GM23338 (cell line): ENCODE measurements around the gene ZNF497. TPM values are rescaled to one million over a fixed set of nuclear protein-coding genes. Genes with fewer than 3 reads are reported as not detected.

Experiments
- ATAC-seq: fragments of 200-7000 bp; cut with Tn5 transposase; 3 replicates; pipeline ENCODE4 v1.9.1; 2020
- DNase-seq: peaks from one replicate; pipeline ENCODE4 v3.0.0-alpha.2; 2015; ENCODE audit warnings: low spot score
- H2AFZ ChIP-seq: fragments of 200-600 bp; sonication (generic); 2 replicates; pipeline ENCODE4 v1.8.0; 2016; ENCODE audit warnings: antibody characterized with exemption, mild to moderate bottlenecking, moderate library complexity
- H3F3A ChIP-seq: fragments of 200-600 bp; sonication (generic); replicated peaks from 2 replicates; pipeline ENCODE4 v1.8.0; 2017; ENCODE audit warnings: antibody characterized with exemption, mixed run types, low read depth
- H3K27ac ChIP-seq: fragments of 200-600 bp; sonication (generic); 2 replicates; pipeline ENCODE4 v1.6.1; 2016; ENCODE audit warnings: low read depth
- H3K27me3 ChIP-seq: fragments of 200-600 bp; sonication (generic); 2 replicates; pipeline ENCODE4 v1.8.0; 2016; ENCODE audit warnings: mild to moderate bottlenecking, mixed run types, moderate library complexity; ENCODE audit not compliant: insufficient read depth
- H3K36me3 ChIP-seq: fragments of 200-600 bp; sonication (generic); 2 replicates; pipeline ENCODE4 v1.8.0; 2016; ENCODE audit warnings: mild to moderate bottlenecking; ENCODE audit not compliant: insufficient read depth
- H3K4me1 ChIP-seq: fragments of 200-600 bp; sonication (generic); 2 replicates; pipeline ENCODE4 v1.8.0; 2016; ENCODE audit warnings: mild to moderate bottlenecking, moderate library complexity; ENCODE audit not compliant: insufficient read depth
- H3K4me2 ChIP-seq: fragments of 200-600 bp; sonication (generic); 2 replicates; pipeline ENCODE4 v1.7.1; 2017; ENCODE audit warnings: mixed run types
- H3K4me3 ChIP-seq: fragments of 200-600 bp; sonication (generic); 2 replicates; pipeline ENCODE4 v1.6.1; 2016; ENCODE audit warnings: mixed run types
- H3K79me2 ChIP-seq: fragments of 200-600 bp; sonication (generic); replicated peaks from 2 replicates; pipeline ENCODE4 v1.8.0; 2017; ENCODE audit warnings: mild to moderate bottlenecking; ENCODE audit not compliant: insufficient read depth
- H3K9me2 ChIP-seq: fragments of 200-600 bp; sonication (generic); 2 replicates; pipeline ENCODE4 v1.8.0; 2017; ENCODE audit not compliant: insufficient read depth
- H4K20me1 ChIP-seq: fragments of 200-600 bp; sonication (generic); replicated peaks from 2 replicates; pipeline ENCODE4 v1.8.0; 2017; ENCODE audit warnings: mild to moderate bottlenecking; ENCODE audit not compliant: insufficient read depth
- H3K27ac Mint-ChIP-seq: 2 replicates; pipeline ENCODE4 v1.8.0; 2020; ENCODE audit warnings: inconsistent platforms, mild to moderate bottlenecking, moderate library complexity, mixed read lengths
- H3K27me3 Mint-ChIP-seq: 3 replicates; pipeline ENCODE4 v1.8.0; 2022; ENCODE audit warnings: low read depth, mild to moderate bottlenecking, moderate library complexity, mixed read lengths, inconsistent platforms; ENCODE audit not compliant: insufficient read depth, poor library complexity
- H3K36me3 Mint-ChIP-seq: 3 replicates; pipeline ENCODE4 v1.8.0; 2021; ENCODE audit warnings: low read depth, mild to moderate bottlenecking, inconsistent platforms, moderate library complexity, mixed read lengths
- H3K4me1 Mint-ChIP-seq: 3 replicates; pipeline ENCODE4 v1.8.0; 2020; ENCODE audit warnings: mild to moderate bottlenecking, inconsistent platforms, mixed read lengths
- H3K4me3 Mint-ChIP-seq: 3 replicates; pipeline ENCODE4 v1.8.0; 2021; ENCODE audit warnings: moderate library complexity, mild to moderate bottlenecking, inconsistent platforms, mixed read lengths
- H3K9me3 Mint-ChIP-seq: 3 replicates; pipeline ENCODE4 v1.8.0; 2020; ENCODE audit warnings: moderate library complexity, mild to moderate bottlenecking, inconsistent platforms, mixed read lengths
- CREB1 ChIP-seq: fragments of 250-450 bp; sonication (Bioruptor Pico); IDR thresholded peaks from 2 replicates; pipeline ENCODE4 v1.5.0; 2020; ENCODE audit warnings: low read depth, mild to moderate bottlenecking, moderate library complexity
- CTCF ChIP-seq, 2 experiments: fragments of 200-600 bp in 1 of 2; sonication (generic) in 1 of 2; conservative IDR thresholded peaks; 2 replicates each; pipeline versions ENCODE4 v1.5.1 to v1.6.1; 2016 to 2017; ENCODE audit warnings: antibody characterized with exemption in 2 of 2, low read depth in 2 of 2, mild to moderate bottlenecking in 2 of 2, moderate library complexity in 1 of 2
- EZH2 ChIP-seq: fragments of 200-600 bp; sonication (generic); IDR thresholded peaks from one replicate; pipeline ENCODE4 v1.8.0; 2017; ENCODE audit warnings: antibody characterized with exemption, mild to moderate bottlenecking, low read depth; ENCODE audit not compliant: unreplicated experiment
- JUNB ChIP-seq: IDR thresholded peaks from one replicate; pipeline ENCODE4 v1.6.1; 2016; ENCODE audit warnings: antibody characterized with exemption; ENCODE audit not compliant: unreplicated experiment
- NANOG ChIP-seq: IDR thresholded peaks from 2 replicates; pipeline ENCODE4 v1.6.1; 2016; ENCODE audit warnings: antibody characterized with exemption, borderline replicate concordance
- STAT1 ChIP-seq: IDR thresholded peaks from one replicate; pipeline ENCODE4 v1.6.1; 2016; ENCODE audit warnings: antibody characterized with exemption; ENCODE audit not compliant: unreplicated experiment
- ZNF114 ChIP-seq: fragments of 250-450 bp; sonication (Bioruptor Pico); IDR thresholded peaks from 2 replicates; pipeline ENCODE4 v1.5.0; 2020; ENCODE audit warnings: mild to moderate bottlenecking, moderate library complexity
- ZNF331 ChIP-seq: fragments of 250-450 bp; sonication (Bioruptor Pico); IDR thresholded peaks from 2 replicates; pipeline ENCODE4 v1.5.0; 2020; ENCODE audit warnings: low read depth, mild to moderate bottlenecking, moderate library complexity
- polyA plus RNA-seq: library from polyadenylated mRNA; unstranded; fragments of >200 nt; fragmentation: Nextera tagmentation; extraction: Ambion mirVana; gene quantifications from 2 replicates; pipeline ENCODE4 v1.2.1, GENCODE V29; 2016
- total RNA-seq: library from RNA; depleted of rRNA; stranded (reverse); fragments of >200 nt; shearing (Covaris generic); gene quantifications from 2 replicates; pipeline ENCODE4 v1.2.3, GENCODE V29; 2014
- TF ChIP-seq, protein P1 (sequence below): IDR thresholded peaks from 2 replicates; pipeline ENCODE4 v1.6.1; 2016; ENCODE audit warnings: antibody characterized with exemption
- TF ChIP-seq, protein P2 (sequence below): IDR thresholded peaks from one replicate; pipeline ENCODE4 v1.6.1; 2018; ENCODE audit warnings: antibody characterized with exemption; ENCODE audit not compliant: unreplicated experiment

The ZNF497 gene
- total and polyA plus RNA-seq, 2 experiments from 2014 or later = 0.44 to 2.0 TPM

DNA sequence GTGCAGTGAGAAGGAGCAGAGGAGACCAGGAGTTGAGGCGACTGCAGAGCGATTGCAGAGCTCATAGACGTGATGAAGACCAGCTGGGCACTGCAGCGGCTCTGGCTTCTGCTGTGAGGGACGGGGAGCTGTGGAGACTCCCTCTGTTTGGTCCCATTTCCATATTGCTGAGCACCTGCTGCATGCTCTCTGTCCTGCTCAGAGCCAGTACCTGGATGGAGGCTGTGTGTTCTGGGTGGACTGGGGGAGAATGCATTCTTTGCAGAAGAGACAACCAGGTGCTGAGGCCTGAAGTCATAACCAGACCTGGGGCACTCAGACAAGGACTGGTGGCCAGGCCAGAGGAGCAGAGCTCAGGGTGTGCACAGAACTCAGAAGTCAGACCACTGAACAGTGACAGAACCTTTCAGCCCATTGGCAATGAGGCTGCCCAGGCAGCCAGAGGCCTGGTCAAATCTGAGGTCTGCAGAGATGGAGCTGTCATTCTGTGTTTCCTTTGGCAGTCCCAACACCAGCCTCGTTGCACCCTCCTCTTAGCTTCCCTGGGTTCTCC, 8.0 kb downstream of the ZNF497 start:
- Mint-ChIP-seq H3K9me3 (no peaks in the 10 kb centered on the region), H3K27ac (no peak overlapping the region), H3K4me1 (peaks cover 2% of the 10 kb centered on the region; the same call in 2 of the 3 replicates), H3K27me3 (peaks cover 3% of the 10 kb centered on the region), H3K4me3 (no peak overlapping the region; the same call in 2 of the 3 replicates), H3K36me3 (no peaks in the 10 kb centered on the region; the same call in 2 of the 3 replicates)
- H3K79me2 ChIP-seq = no peaks in the 10 kb centered on the region
- H3K27ac ChIP-seq = no peak overlapping the region
- H3K36me3 ChIP-seq = no peaks in the 10 kb centered on the region
- no peak for TF ChIP-seq CREB1 (CRISPR knock-in tag)
- no peak for TF ChIP-seq JUNB
- TF ChIP-seq, protein P1, sequence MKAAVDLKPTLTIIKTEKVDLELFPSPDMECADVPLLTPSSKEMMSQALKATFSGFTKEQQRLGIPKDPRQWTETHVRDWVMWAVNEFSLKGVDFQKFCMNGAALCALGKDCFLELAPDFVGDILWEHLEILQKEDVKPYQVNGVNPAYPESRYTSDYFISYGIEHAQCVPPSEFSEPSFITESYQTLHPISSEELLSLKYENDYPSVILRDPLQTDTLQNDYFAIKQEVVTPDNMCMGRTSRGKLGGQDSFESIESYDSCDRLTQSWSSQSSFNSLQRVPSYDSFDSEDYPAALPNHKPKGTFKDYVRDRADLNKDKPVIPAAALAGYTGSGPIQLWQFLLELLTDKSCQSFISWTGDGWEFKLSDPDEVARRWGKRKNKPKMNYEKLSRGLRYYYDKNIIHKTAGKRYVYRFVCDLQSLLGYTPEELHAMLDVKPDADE = no peak
- TF ChIP-seq CTCF (conservative IDR thresholded peaks at IDR 0.05; ENCODE audit: low read depth in 2 of 2) = no peak
- peaks cover 35% of the 10 kb centered on the region for H3K27me3 ChIP-seq
- no peak overlapping the region for H2AFZ ChIP-seq
- no peak for ATAC-seq
- H4K20me1 ChIP-seq = no peaks in the 10 kb centered on the region; the same call in none of the 2 replicates
- H3K4me1 ChIP-seq = no peaks in the 10 kb centered on the region; the same call in 1 of the 2 replicates
- no peak overlapping the region for H3K4me2 ChIP-seq
- H3F3A ChIP-seq = peaks cover 8% of the 10 kb centered on the region
- H3K9me2 ChIP-seq = no peaks in the 10 kb centered on the region
- no peak overlapping the region for H3K4me3 ChIP-seq
- no peak for DNase-seq

DNA sequence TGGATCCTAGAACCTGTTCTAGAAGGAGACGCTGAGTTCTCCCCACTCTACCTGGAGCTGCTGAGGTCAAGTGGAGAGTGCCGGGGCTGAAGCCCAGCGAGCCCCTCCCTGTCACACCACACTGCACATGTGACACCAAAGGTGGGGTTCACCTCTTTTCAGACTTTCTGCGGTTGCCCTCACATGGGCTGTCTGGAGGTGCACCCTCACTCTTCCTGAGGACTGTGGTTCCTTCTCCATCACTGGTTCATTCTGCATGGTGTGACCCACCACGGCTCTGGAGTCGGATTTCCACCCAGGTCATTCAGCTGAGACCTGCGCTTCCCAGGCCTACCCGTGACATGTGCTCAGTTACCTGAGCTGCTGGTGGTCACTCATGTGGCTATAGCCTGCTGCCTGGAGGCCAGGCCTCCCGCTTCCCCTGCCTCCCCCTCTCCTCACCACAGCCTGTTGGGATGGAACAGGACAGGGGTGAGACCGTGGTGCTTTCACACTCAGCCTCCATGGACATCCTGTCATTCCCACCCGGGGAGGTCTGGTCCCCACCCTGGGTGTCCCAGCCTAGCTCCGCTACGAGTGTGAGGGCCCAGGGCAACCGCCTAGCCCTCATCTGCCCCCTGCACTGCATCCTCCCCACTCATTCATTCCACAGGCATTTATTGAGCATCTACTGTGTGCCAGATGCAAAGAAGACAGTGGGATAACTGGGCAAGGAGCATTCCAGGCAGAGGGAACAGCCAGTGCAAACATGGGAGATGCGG, 8.7 kb downstream of the ZNF497 start:
- Mint-ChIP-seq H3K27ac (no peak overlapping the region), H3K9me3 (no peaks in the 10 kb centered on the region), H3K27me3 (peaks cover 4% of the 10 kb centered on the region), H3K36me3 (no peaks in the 10 kb centered on the region; the same call in 2 of the 3 replicates), H3K4me1 (peaks cover 3% of the 10 kb centered on the region; the same call in 2 of the 3 replicates), H3K4me3 (no peak overlapping the region; the same call in 2 of the 3 replicates)
- Histone ChIP-seq H2AFZ (no peak overlapping the region), H3K36me3 (no peaks in the 10 kb centered on the region), H3K79me2 (no peaks in the 10 kb centered on the region), H3K4me2 (no peak overlapping the region), H3K4me3 (no peak overlapping the region), H3K27ac (no peak overlapping the region), H4K20me1 (no peaks in the 10 kb centered on the region; the same call in none of the 2 replicates), H3F3A (peaks cover 10% of the 10 kb centered on the region), H3K4me1 (no peaks in the 10 kb centered on the region; the same call in 1 of the 2 replicates), H3K27me3 (peaks cover 41% of the 10 kb centered on the region), H3K9me2 (no peaks in the 10 kb centered on the region)
- TF ChIP-seq ZNF114 (no peak), ZNF331 (CRISPR knock-in tag) (no peak), EZH2 (no peak), CREB1 (CRISPR knock-in tag) (no peak), STAT1 (no peak), NANOG (no peak)
- TF ChIP-seq, protein P2, sequence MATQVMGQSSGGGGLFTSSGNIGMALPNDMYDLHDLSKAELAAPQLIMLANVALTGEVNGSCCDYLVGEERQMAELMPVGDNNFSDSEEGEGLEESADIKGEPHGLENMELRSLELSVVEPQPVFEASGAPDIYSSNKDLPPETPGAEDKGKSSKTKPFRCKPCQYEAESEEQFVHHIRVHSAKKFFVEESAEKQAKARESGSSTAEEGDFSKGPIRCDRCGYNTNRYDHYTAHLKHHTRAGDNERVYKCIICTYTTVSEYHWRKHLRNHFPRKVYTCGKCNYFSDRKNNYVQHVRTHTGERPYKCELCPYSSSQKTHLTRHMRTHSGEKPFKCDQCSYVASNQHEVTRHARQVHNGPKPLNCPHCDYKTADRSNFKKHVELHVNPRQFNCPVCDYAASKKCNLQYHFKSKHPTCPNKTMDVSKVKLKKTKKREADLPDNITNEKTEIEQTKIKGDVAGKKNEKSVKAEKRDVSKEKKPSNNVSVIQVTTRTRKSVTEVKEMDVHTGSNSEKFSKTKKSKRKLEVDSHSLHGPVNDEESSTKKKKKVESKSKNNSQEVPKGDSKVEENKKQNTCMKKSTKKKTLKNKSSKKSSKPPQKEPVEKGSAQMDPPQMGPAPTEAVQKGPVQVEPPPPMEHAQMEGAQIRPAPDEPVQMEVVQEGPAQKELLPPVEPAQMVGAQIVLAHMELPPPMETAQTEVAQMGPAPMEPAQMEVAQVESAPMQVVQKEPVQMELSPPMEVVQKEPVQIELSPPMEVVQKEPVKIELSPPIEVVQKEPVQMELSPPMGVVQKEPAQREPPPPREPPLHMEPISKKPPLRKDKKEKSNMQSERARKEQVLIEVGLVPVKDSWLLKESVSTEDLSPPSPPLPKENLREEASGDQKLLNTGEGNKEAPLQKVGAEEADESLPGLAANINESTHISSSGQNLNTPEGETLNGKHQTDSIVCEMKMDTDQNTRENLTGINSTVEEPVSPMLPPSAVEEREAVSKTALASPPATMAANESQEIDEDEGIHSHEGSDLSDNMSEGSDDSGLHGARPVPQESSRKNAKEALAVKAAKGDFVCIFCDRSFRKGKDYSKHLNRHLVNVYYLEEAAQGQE = no peak
- ATAC-seq (no peak), DNase-seq (no peak)
